SIG-M5 treated with dmso at 0.1 percent for 504 hours (cell line): Measurements from ENCODE around the gene C16orf92.
"Not testable (repeated sequence)": the region's sequence is repeated elsewhere in the genome, so short reads cannot be mapped to it uniquely, and the experiment has no call there.

Experiments used
- DNase-seq: peaks from one replicate; lab custom pipeline; 2025; ENCODE audit not compliant: unreplicated experiment; lab: John Stamatoyannopoulos, UW

C16orf92 gene

GRCh38 chr16:30004424-30004776, 18.6 kb upstream of the C16orf92 start:
- no peak for DNase-seq

GRCh38 chr16:30004811-30005242, 18.2 kb upstream of the C16orf92 start:
- no peak for DNase-seq

GRCh38 chr16:30005341-30006094, 17.5 kb upstream of the C16orf92 start:
- DNase-seq: peak; percentile 52

- no peak for DNase-seq
Measured at GRCh38 chr16:30006095-30006473, 16.9 kb upstream of the C16orf92 start.

- no peak for DNase-seq
Measured at GRCh38 chr16:30006659-30007377, 16.2 kb upstream of the C16orf92 start.

- no peak for DNase-seq
Measured at GRCh38 chr16:30007378-30007895, 15.6 kb upstream of the C16orf92 start.

- DNase-seq: no peak
Measured at GRCh38 chr16:30009085-30009862, 13.7 kb upstream of the C16orf92 start.

GRCh38 chr16:30009990-30010843, 12.8 kb upstream of the C16orf92 start:
- DNase-seq: no peak

- peak; percentile 18 for DNase-seq
Measured at GRCh38 chr16:30010844-30011713, 11.9 kb upstream of the C16orf92 start, which contains the start of gene DOC2A. Gene DOC2A, minus strand, starts transcription at chr16:30011027. Its CDS starts 805 bp downstream, at chr16:30010222.

GRCh38 chr16:30011714-30012504, 11.1 kb upstream of the C16orf92 start:
- DNase-seq: no peak

GRCh38 chr16:30012598-30012997, 10.4 kb upstream of the C16orf92 start:
- not testable (repeated sequence) for DNase-seq

- not testable (repeated sequence) for DNase-seq
Measured at GRCh38 chr16:30015450-30015849, 7.5 kb upstream of the C16orf92 start.

- DNase-seq: no peak
Measured at GRCh38 chr16:30016555-30017276, 6.3 kb upstream of the C16orf92 start.

GRCh38 chr16:30017277-30017656, 5.7 kb upstream of the C16orf92 start:
- DNase-seq: no peak

GRCh38 chr16:30017937-30018336, 5.1 kb upstream of the C16orf92 start:
- DNase-seq: not testable (repeated sequence)

GRCh38 chr16:30018731-30019158, 4.3 kb upstream of the C16orf92 start:
- no peak for DNase-seq

GRCh38 chr16:30023586-30023985, 588 bp downstream of the C16orf92 start:
- DNase-seq: no peak

- DNase-seq: no peak
Measured at GRCh38 chr16:30024451-30024850, 1.5 kb downstream of the C16orf92 start.
